ENCODE results near the gene SAMD14.

The SAMD14 gene

DNA sequence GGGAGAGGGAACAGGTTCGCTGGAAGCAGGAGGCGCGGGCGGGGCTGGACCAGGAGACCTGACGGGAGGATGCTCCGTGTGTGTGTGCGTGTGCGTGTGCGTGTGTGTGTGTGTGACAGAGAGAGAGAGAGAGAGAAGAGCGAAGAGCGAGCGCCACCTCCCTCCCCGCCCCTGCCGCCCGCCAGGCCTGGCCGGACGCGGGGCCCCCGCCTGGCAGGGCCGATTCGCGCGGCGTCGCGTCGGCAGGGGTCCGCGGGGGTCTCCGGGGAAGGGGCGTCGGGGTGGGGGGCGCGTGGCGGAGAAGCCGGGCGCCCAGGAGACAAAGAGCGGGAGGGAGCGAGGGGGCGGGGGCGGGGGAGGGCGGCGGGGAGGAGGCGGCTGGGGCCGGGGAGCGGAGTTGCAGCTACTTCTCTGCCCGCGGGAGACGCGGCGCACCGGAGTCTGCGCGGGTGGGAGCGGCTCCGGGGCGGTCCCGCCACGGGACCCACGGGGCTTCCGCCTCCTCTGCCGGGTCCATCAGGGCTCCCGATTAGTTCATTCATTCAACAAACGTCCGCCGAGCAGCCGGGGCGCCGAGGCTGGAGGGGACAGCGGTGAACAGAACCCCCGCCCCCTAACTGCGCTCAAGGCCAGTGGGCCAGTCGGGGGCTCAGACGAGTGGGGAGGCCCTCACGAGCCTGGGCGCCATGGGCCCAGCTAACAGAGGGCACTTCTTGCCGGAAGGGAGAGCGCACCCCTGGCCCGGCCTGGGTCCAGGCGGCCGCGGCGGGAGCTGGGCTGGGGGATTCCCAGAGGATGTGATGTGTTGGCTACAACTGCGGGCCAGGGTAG is at the start of gene SAMD14:
SAMD14 (minus strand) TSS at position 433 of the 831 bp plus-strand sequence. CDS start 5,201 bp downstream, outside the sequence.
- DNase-seq (ENCODE audit: low spot score): peak; percentile 64

GRCh38 chr17:50177983-50178834 is 48.2 kb upstream of the SAMD14 start:
- DNase-seq (ENCODE audit: low spot score): peak; percentile 78

DNA sequence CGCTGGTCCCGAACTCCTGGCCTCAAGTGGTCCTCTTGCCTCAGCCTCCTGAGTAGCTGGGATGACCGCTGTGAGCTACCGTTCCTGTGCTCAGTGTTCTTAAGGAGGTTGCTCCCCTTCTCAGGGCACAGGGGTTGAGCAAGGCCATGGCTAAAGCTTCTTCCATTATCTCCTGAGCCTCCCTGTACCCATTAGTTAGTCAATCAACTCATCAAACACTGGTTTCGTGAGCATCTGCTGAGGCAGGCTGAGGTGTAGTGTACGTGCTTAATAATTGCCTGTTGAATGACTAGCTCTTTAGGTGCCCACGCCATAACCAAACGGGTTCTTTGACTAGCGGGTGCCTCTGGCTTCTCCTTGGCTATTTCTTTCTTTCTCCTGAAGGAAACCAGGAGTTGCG is 47.5 kb upstream of the SAMD14 start:
- no peak for DNase-seq (ENCODE audit: low spot score)

DNA sequence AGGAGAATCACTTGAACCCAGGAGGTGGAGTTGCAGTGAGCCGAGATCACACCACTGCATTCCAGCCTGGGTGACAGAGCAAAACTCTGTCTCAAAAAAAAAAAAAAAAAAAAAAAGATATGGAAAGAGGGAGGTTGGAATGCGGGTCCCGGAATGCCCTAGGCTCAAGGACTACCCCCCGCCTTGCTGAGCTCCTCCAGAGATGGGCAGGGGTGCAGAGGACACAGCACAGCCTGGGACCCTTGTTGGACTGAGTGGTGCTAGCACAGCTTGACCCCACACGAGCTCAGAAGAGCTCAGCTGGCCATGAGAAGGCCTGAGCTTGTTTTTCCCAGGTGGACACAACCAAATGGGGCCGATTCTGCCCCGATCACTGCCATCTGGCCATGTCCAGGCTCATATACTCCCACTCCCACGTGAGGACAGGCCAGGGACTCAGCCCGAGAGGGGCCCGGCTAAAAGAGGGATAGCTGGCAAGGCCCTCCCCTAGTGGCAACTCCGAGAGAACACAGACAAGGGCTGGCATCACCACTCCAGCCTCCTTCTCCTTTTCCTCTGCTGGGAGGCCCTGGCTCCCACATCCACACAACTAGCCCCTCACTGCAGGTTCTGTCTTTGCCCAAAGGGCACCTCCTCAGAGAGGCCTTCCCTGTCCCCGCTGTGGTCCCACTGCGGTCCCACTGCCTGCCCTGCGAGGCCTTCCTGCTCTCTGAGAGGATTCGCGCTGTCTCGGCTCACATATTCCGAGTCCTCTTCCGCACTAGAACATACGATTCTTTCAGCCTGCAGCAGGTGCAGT is 46.8 kb upstream of the SAMD14 start:
- DNase-seq (ENCODE audit: low spot score): no peak

GRCh38 chr17:50175035-50175807 is 45.3 kb upstream of the SAMD14 start:
- DNase-seq (ENCODE audit: low spot score): no peak

DNA sequence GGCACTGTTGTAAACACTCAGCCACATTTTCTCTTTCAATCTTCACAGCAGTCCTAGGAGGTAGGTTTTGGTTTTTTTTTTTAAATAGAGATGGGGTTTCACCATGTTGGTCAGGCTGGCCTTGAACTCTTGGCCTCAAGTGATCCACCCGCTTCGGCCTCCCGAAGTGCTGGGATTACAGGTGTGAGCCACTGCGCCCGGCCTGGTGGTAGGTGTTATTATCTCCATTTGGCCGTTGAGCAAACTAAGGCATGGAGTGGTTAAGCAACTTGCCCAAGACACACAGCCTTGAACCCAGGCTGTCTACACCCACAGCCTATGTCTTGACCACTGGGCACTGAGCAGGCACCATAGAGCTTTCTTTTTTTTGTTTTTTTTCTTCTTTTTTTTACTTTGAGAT is 44.5 kb upstream of the SAMD14 start:
- DNase-seq (ENCODE audit: low spot score): no peak

- no peak for DNase-seq (ENCODE audit: low spot score)
These were observed 43.5 kb upstream of the SAMD14 start for GRCh38 chr17:50173335-50173941.

DNA sequence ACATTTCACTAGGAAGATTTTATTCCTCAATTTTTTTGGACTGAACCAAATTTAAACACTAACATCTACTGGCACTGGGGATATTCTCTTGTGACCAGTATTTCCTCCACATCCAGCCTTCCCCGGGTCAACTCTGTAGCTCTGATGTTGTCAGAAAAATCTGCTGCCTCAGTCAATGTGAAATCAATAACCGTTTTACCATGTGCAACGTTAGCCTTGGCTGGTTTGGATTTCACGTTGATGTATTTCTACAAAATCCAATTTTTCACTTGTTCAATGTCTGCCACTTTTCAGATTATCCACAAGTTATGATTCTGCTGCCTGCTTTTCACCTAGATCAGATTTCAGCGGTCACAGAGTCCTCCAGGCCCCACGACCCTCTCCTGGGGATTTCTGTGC is 43.0 kb upstream of the SAMD14 start:
- no peak for DNase-seq (ENCODE audit: low spot score)

DNA sequence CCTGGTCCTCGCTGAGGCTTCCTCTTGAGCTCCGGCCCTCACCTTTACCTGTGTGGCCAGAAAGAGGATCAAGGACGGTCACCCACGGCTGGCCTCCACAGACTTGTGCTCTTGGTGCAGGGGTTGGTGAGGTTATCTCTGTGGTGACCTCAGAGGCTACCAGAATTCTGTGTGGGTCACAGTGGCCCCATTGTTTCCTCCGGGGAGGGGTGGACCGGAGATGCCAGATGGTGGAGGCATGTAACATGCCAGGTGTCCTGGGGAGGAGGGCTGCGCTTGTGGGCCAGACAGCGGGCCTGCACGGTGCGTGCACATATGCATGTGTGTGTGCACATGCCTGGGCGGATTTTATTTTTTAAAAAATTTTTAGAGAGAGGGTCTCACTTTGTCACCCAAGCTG is 42.2 kb upstream of the SAMD14 start:
- DNase-seq (ENCODE audit: low spot score): no peak

- no peak for DNase-seq (ENCODE audit: low spot score)
These were observed 41.6 kb upstream of the SAMD14 start for GRCh38 chr17:50171371-50172071.

DNA sequence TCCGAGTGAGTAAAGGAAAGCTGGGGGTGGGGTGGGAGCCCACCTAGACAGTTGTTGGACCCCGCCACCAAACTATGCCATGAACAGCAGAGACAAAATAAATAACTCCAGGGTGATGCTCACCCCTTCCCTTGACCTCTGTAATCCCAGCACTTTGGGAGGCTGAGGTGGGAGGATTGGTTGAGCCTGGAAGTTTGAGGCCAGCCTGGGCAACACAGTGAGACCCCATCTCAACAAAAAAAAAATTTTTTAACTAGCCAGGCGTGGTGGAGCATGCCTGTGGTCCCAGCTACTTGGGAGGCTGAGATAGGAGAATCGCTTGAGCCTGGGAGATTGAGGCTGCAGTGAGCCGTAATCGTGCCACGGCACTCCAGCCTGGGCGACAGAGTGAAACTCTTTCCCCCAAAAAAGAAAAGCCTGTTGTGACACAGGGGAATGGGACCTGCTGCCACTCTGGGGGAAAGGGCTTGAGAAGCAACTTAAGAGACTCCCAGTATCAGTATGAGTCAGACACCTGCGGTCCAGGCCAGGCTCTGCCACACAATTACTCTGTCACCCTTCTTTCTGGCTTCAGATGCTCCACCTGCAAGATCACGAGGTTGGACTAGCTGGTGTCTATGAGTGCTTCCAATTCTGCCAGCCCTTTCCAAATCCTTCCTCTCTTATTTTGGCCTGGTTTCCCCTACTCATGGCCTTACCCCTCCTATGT is 40.9 kb upstream of the SAMD14 start:
- no peak for DNase-seq (ENCODE audit: low spot score)

DNA sequence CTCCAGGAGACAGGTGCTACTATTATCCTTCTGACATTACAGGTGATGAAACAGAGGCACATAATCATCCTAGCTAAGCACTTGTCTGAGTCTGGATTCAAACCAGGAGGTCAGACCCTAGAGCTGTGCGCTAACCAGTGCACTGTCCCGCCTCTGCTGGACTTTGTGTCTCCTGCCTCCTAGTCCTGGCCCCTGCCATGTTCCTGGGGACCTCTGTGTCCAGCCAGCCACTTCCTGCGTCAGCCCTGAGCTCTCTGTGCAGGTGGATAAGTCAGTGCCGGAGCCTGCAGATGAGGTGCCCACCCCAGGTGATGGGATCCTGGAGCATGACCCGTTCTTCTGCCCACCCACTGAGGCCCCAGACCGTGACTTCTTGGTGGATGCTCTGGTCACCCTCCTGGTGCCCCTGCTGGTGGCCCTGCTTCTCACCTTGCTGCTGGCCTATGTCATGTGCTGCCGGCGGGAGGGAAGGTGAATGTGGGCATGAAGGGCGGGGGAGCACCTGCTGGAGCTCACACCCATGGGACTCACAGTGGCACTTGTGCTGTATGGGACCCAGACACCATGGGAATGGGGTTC is 40.0 kb upstream of the SAMD14 start:
- DNase-seq (ENCODE audit: low spot score): no peak

GRCh38 chr17:50169121-50169764 is 39.3 kb upstream of the SAMD14 start:
- DNase-seq (ENCODE audit: low spot score): peak; percentile 72

DNA sequence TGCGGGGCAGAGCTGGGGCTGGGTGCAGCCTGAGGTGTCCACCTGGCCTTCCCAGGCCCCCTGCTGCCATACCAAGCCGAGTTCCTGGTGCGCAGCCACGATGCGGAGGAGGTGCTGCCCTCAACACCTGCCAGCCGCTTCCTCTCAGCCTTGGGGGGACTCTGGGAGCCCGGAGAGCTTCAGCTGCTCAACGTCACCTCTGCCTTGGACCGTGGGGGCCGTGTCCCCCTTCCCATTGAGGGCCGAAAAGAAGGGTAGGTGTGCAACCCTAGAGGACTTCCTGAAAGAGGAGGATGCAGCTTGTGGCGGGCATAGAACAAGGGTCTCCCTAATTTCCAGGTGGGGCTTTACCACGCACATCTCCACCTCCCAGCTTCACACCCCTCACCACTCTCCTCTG is 38.4 kb upstream of the SAMD14 start:
- DNase-seq (ENCODE audit: low spot score): no peak

- no peak for DNase-seq (ENCODE audit: low spot score)
These were observed 37.4 kb upstream of the SAMD14 start for GRCh38 chr17:50167371-50167770.

- no peak for DNase-seq (ENCODE audit: low spot score)
These were observed 36.7 kb upstream of the SAMD14 start for GRCh38 chr17:50166518-50167181.

DNA sequence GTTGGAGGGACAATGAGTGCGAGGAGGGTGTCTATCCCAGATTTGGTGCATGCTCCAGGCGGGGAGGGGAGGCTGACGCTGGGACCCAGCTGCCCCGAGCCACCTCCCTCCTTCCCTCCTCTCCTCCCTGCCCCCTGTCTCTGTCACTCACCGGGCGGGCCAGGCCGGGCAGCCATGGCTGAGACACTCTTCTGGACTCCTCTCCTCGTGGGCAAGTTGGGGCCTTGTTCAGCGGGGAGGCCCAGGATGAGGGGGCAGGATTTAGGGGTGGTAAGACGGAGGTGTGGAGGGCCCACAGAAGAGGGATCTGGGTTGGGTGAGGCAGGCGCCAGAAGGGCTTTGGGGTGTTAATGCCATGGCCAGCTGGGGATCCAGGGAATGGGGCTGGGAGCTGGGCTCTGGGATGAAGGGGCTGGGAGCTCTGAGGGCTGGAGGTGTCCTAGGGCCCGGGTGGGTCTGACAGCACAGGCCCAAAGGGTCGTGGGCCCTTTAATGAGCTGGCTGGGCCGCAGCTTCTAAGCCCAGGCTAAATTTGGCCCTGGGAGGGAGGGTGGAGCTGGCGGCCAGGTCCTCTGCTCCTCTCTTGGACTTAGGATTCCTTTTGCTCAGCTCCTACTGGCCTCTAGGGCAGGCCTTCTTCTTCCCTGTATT is 36.0 kb upstream of the SAMD14 start, which contains the start of gene SGCA:
SGCA (plus strand) TSS at position 139 of the 651 bp plus-strand sequence; CDS start at position 175, 36 bp downstream.
- no peak for DNase-seq (ENCODE audit: low spot score)

GRCh38 chr17:50165466-50165865 is 35.5 kb upstream of the SAMD14 start:
- no peak for DNase-seq (ENCODE audit: low spot score)
